ENCODE results near the gene LRPAP1.

LRPAP1 gene

DNA sequence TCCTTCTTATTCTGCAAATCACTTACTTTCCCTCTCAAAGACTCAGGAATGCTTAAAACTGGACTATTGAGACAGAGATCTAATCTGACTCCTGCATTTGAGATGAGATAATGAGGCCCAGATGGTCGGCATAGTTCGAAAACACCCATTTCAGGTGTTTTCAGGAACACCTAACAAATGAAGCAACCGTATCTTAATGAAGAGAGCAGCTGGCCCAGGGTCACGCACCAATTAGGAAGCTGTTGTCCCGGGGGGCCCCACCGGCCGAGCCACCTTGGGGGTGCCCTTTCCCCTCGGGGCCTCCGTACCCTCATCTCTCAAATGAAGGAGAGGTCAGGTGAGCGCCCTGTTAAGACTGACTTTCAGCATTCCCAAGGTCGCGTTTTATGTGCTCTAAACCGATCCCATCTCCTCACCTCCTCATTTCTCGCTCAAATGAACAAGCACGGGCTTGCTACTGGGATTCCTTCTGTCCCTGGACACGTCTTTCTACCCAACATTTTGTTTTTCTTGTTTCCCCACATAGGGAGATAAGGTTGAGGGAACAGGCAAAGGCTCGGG is 824 bp downstream of the LRPAP1 start:
- no peak for DNase-seq (ENCODE audit: low read depth in 2 of 2)

DNA sequence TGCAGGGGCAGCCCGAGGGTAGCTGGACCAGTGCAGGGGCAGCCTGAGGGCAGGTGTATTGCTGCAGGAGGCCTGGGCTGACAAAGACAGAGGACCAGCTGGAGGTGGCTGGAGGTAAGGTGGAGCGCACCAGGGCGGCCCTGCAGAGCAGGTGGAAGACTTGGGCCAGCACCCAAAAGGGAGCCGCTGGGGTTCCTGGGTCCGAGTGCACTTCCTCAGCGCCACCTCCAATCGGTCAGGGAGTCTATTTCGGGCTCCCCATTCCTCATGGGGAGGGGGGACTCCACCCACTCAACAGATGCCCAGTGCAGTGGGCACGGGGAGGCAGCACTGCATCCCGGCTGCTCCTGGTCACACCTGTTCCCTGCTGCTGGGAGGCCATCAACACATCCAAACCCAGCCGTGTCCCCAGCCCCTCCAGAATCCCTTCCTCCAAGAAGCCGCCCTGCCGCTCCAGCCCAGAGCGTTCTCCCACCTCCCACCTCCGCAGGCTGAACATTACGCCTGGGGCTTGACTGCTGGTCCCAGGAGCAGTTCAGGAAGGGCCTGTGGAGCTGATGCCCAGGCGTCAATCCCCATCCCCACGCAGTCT is 1.5 kb downstream of the LRPAP1 start:
- DNase-seq (ENCODE audit: low read depth in 2 of 2), result no peak

DNA sequence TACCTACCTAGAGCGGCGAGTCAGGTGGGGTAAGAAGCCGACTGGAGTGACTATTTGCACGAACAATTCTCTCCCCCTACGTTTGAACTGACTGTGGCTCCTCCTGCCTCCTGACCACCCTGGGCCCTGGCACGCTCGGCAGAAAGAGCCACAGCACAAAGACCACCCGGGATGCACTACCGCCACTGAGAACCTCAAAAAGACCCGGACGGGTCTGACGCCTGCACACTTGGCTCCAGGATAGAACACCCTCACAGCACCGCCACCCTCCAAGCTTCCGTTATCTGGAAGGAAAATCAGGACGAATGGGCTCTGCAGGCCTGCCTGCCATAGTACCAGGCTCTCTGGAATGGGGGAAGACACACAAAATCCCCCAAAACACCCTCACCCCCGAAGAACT is 2.2 kb downstream of the LRPAP1 start:
- no peak for DNase-seq (ENCODE audit: low read depth in 2 of 2)

- no peak for DNase-seq (ENCODE audit: low read depth in 2 of 2)
These were observed 2.9 kb downstream of the LRPAP1 start for GRCh38 chr4:3529363-3529762.

GRCh38 chr4:3527914-3528876 is 4.0 kb downstream of the LRPAP1 start:
- no peak for DNase-seq (ENCODE audit: low read depth in 2 of 2)

DNA sequence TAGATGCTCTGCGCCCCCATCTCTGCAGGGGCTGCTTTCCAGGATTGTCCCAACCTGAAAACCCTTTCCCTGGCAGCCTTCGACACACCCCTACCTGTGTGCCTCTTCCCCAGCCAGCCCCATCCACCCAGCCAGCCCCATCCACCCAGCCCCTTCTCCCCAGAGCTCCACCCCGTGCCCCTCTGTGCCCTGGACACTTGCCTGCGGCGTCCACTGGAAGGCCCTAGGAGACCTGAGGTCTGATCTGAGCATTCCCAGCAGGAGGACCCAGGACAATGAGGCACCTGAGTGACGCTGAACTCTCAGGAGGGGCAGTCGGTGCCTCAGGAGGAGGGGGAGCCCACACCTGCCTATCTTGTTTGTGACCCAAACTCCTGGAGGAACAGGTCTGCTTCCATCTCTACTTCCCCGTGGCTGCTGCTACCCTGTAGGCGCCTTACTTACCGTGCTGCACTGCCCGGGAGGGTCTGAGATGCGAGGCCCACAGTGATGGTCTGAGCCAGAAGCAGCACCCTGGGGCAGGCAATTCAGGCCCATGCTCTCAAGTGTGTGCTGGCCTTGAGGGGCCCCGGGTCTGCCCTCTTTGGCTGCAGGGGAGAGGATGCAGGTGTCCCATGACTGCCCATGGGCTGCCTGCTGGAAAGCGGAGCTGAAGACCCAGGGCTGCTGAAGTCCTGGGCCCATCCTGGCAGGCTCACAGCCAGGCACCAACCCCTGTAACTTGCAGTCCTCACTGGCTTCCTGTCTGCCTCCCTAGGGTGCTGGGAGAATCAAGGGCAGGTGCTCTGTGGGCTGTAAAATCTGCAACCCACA is 4.9 kb downstream of the LRPAP1 start:
- no peak for DNase-seq (ENCODE audit: low read depth in 2 of 2)

DNA sequence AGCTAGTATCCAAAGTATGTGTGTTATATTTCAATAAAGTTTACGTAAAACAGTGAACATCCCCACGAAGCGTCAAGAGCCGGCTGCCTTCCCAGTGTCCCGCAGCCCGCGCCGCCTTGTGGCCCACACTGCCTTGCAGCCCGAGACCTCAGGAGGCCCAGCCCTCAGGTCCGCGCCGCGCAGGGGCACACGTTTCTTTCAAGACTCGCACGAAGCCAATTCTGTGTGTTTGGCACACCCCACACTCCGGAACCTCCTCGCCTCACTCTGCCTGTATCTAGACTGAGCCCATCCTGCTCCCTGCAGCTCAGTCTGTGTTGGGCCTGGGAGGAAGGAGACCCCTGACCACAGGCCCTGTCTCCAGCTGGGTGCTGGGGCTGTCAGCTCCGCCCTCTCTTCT is 5.8 kb downstream of the LRPAP1 start:
- no peak for DNase-seq (ENCODE audit: low read depth in 2 of 2)

- no peak for DNase-seq (ENCODE audit: low read depth in 2 of 2)
These were observed 6.4 kb downstream of the LRPAP1 start for GRCh38 chr4:3525532-3526430.

DNA sequence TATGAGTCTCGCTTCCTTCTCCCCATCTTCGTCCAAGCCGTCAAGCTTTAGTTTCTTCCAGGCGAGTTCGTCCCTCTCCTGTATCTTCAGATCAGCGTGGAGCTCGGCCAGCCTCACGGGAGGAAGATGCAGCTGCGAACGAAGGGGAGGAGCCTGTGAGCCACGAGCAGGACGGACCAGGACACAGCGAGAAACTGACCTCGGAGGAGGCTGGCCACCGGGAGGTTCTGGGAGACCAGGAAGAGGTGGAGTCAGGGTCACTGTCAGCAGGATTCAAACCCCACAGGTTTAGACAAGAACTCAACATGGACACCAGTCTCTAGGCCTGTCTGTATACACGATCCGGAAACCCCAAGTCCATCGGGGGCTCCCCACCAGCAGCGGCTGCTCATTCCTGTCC is 7.3 kb downstream of the LRPAP1 start:
- no peak for DNase-seq (ENCODE audit: low read depth in 2 of 2)

- no peak for DNase-seq (ENCODE audit: low read depth in 2 of 2)
These were observed 7.9 kb downstream of the LRPAP1 start for GRCh38 chr4:3524349-3524748.

DNA sequence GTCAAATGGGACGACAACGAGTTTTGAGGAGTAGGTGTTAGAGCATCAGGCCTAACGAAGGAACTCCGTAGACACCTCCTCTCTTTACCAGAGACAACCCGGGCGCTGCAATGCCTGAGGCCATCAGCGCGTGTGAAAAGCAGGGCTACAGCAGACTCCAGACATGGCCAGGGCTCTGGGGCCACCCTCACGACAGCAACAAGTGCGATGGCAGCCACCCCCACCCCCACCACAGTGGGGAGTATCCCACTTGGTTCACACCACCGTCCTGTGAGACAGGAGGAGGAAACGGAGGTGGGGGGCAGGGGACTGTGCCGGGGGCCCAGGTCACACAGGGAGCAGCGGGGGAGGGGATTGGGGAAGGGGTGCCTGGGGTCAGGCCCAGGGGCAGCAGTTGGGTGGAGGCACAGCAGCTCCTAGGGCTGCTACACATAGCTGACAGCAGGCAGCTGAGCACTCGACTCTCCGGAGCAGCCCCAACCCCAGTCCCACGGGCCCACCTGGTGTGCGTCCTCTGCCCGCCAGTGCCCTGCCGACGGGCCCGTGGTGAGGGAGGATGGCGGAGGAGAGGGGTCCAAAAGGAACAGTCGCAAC is 8.5 kb downstream of the LRPAP1 start:
- DNase-seq (ENCODE audit: low read depth in 2 of 2), result no peak

GRCh38 chr4:3523146-3523627 is 9.0 kb downstream of the LRPAP1 start:
- no peak for DNase-seq (ENCODE audit: low read depth in 2 of 2)

- DNase-seq (ENCODE audit: low read depth in 2 of 2), result no peak
These were observed 9.6 kb downstream of the LRPAP1 start for GRCh38 chr4:3522651-3523050.

DNA sequence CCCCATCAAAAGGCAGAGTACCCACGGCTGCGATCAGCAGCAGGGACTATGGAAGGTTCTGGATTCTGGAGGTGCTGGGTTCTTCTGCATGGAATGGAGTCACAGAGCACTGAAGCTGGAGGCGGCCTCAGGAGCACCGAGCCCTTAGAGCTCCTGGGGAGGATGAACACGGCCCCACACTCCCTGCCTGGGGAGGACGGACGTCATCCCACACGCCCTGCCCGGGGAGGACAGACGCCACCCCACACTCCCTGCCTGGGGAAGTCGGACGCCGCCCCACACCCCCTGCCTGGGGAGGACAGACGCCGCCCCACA is 9.9 kb downstream of the LRPAP1 start:
- no peak for DNase-seq (ENCODE audit: low read depth in 2 of 2)

- no peak for DNase-seq (ENCODE audit: low read depth in 2 of 2)
These were observed 10.4 kb downstream of the LRPAP1 start for GRCh38 chr4:3521621-3522325.

- DNase-seq (ENCODE audit: low read depth in 2 of 2), result no peak
These were observed 11.2 kb downstream of the LRPAP1 start for GRCh38 chr4:3520796-3521600.

- DNase-seq (ENCODE audit: low read depth in 2 of 2), result no peak
These were observed 11.9 kb downstream of the LRPAP1 start for GRCh38 chr4:3520276-3520675.

DNA sequence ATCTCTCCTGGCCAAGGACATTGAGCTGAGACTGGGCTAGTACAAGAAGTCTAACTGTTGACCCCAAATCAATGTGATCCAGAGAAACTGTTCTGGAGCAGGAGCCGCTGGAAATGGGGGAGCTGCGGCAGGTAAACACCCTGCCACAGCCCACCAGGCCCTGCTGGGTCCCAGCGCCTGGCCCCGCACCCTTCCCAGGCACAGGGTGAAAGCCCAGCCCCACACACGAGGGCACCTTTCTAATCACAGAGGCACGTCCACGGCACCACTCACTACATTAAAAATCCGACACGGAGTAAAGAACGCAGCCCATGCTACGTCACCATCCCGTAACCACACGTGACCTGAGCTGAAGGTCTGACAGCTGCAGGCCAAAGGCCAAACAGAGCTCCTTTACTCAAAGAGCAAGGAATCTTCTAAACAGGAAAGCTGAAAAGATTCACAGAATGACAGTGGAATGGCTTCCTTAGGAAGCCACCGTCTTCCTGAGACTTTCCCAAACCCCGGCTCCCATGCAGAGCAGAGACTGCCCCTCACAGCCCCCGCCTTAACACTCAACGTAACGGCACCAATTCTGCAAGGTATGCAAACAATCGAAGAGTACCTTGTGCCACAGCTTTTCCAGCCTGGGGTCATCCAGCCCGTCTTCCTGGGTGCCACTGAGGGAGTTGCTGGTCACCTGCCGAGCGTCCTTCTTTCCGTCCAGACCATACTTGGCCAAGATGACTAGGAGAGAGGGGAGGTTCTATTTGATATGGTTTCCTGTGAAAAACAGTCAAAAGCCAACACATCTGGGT is 12.6 kb downstream of the LRPAP1 start:
- DNase-seq (ENCODE audit: low read depth in 2 of 2), result no peak
